ENCODE results near the gene LSAMP.

The LSAMP gene

DNA sequence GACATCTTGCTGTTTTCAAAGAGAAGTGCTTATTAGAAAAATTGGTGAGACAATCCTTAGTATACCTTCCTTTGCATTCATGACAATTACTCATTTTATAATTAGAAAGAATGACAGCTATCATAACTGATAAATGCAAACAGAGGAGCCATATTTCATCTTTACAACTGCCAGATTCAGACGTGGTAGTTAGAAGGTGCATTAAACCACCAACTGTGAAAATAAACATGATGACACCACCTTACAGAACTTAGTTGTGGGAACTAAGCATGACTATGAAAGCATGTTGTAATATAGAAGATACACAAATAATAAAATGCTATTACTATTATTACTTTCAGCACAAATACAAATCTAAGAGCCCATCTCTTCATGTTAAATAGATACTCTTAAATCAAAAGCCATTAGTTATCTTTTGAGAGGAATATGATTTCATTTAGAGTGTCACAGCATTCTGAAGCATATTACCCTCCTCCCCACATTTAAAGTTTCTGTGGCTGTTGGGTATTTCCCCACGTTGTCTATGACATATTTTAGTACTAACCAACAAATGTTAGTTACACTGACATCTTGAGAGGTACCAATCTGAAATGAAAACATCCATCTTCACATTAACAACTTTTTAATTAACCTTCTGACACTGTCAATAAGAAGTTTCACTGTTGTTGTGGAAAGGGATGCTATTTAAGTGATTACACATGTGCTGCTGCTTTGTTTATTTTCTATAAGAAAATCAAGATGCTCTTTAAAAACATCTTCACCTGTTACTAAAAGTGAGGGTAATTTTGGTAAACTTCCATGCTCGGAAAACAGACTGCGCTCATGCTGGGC, 163.8 kb downstream of the LSAMP start:
- DNase-seq = no peak

GRCh38 chr3:116280130-116280740, 165.1 kb downstream of the LSAMP start:
- DNase-seq = no peak

DNA sequence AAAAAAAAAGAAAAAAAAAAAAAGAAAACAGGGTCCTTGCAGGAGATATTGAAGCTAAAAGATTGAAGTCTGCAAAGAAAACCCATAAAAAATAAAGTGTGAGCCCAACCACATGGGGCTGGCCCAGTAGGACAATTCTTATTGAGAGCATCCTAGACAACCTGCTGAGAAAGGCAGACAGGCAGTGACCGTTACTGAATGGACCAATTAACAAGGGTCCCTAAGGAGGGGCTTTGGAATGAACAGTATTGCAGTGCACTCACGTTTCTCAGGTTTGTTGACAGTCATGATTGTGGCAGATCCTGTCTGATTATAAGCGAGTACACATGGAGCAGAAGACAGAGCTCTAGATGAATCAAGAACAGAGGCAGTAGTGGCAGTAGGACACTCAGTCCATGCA, 168.6 kb downstream of the LSAMP start:
- DNase-seq = no peak

GRCh38 chr3:116270056-116270455, 175.2 kb downstream of the LSAMP start:
- DNase-seq = no peak

DNA sequence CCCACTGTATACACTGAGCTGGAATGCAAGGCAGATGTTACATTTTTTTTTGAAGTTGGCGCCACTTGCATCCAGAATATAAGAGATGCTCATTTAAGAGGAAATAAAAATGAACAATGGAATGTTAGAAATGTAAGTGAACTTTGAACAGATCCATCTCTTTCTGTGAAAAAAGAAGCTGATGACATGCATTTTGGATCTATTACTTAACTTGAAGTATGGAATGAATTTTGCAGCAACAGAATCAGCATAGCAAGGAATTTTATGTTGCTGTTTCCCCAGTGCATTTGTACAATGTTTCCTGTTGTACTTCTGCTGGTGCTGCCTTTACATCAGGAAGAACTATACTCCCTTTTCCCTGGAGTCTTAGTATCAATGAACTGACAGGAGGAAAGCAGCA, 178.2 kb downstream of the LSAMP start:
- no peak for DNase-seq

DNA sequence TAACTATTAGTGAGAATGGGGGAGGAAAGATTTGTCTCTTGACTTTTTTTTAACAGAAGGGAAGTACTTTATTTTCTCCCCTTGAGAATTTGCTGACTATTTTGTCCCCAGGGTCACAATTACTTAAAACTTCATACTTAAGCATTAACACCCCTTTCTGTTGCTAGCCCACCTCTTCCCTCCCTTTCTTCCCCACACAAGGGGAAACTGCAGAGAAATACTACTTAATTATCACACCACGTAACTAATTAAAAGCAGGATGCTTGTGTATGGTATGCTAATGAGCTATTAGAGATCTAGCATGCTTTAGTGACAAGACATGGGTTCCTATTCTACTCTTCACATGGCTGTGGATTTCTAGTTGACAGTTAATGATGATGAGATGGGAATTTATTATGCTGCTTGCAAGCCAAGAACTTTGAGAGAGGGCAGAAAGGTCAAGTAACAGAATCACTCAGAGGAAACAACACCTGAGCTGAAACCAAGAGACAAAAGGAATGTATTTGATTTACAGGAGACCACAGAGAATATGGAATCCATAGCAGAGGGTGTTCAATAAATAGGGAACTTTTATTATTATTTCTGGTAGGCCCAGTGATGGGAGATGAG, 179.2 kb downstream of the LSAMP start:
- no peak for DNase-seq

- no peak for DNase-seq
Measured at GRCh38 chr3:116265320-116265695, 180.0 kb downstream of the LSAMP start.

DNA sequence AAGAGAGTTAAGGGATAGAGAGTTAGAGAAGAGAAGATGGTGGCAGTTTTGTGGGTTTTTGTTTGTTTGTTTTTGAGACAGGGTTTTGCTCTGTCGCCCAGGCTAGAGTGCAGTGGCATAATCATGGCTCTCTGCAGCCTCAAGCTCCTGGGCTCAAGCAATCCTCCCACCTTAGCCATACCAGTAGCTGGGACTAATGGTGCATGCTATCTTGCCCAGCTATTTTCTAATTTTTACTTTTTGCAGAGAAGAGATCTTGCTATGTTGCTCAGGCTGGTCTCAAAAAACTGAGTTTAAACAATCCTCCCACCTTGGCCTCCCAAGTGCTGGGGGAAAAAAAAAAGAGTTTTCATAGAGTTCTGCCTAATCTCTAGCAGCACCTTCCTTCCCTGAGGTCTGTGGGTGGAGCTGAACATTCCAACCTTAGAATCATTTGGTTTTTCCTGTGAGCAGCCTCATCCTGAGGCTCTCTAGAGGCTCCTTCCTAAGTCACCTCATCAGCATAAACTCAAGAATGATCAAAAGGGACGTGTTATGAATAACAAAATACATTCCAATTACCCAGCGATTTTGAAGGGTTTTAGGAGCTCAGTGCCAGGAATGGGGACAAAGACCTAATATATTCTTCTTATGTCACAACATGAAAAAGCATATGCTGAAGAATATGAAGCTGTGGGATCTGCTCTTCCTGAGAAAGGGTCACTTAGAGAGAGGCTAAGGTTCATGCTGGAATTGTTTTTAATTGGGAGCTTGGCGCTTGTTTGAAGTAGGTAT, 180.6 kb downstream of the LSAMP start:
- DNase-seq = no peak

DNA sequence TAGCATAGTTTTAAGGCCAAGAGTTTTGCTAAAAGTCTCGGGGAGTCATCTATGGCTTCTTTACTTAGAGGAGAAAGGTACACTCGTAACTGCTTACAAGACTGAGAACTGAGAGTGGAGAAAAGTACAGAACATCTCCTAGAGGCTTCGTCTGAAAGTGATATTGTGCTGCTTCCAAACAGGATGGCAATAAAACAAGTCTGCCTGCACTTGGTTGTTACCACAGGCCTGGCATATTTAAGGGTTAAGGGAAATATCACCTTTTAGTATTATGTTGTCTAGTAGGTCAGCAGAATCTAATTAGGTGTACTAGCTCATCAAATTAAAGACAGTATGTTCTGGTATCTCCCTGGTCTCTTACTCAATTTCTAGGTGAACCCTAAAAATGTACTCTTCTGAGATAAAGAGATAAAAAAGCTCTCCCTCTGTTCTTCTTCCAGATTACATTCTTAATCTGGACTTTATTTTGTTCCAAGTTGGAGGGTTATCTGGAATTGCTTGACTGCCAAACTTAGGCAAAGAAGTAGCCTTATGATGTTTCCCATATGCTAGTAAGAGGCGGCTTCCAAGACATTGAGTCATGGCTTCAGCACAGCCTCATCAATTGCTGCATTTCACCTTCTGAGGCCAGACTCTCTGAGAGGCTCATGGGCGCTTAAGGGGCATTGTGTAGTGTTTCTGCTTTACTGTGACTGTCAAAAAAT, 181.3 kb downstream of the LSAMP start:
- DNase-seq = no peak

DNA sequence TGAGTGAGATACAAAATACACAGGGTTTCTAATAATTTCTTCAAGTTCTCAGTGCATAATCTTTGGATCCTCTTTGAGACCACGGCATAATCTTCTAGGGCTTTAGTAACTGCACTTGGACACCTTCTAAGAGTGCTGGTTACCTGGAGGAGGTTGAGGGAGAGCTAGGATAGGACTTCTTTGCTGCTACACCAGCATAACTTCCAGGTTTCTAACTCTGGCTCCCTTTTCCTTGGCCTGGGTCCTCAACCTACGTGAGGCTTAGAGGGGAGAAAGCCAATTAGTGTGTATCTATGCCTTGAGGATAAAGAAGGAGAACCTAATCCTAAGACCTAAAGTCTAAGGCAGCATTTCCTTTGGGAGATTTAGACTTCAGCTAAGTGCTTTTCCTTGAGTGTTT, 184.8 kb downstream of the LSAMP start:
- DNase-seq = no peak

GRCh38 chr3:116259984-116260383, 185.3 kb downstream of the LSAMP start:
- DNase-seq = no peak

DNA sequence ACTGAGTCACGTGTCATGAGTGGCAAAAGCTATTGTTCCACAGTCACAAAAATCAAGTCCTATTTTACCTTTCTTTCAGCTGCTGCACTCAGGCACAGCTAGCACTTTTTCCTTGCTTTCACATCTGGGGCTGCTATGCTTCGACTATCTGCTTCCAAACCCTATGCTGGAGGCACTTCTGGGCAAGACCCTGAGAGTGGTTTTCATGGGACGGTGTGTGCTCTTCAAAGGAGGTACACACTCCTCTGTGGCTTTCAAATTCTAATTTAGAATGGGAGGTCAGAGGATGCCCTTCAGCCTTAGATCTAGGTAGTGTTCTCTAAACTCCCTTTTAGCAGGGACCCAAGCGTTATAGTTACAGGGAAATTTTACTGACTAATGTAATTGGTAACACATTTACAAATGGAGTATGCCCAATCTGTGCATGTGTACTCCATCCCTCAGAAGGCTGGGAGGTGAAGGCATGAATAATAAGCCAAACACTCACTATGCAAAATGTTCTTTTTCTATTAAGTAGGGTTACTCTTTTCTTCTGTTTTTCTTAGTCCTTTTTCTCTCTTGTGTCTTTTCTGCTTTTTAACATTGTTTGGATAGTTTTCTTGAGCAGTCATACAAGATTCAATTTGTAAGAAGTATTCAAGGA, 188.3 kb downstream of the LSAMP start:
- DNase-seq = no peak

GRCh38 chr3:116254541-116254940, 190.7 kb downstream of the LSAMP start:
- DNase-seq = no peak

GRCh38 chr3:116253511-116253910, 191.8 kb downstream of the LSAMP start:
- no peak for DNase-seq

- DNase-seq = no peak
Measured at GRCh38 chr3:116247605-116248004, 197.7 kb downstream of the LSAMP start.

- DNase-seq = no peak
Measured at GRCh38 chr3:116246406-116246980, 198.8 kb downstream of the LSAMP start.

DNA sequence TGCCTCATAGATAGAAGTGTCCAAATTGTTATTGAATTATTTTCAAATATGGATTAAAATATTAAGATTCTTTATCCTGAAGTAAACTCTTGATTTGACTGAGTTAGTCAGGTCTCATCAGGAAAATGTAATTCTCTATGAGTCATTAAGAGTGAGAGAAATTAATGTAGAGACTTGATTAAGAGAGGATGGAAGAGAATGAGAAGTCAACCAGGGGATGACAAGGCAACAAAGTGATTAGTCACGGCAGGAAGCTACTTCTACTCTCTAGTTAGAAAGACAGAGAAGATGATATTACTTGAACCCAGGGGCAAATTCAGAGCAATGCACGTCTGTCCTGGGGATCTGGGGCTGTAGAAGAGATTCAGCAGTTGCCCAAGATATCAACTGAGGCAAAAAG, 202.5 kb downstream of the LSAMP start:
- no peak for DNase-seq

DNA sequence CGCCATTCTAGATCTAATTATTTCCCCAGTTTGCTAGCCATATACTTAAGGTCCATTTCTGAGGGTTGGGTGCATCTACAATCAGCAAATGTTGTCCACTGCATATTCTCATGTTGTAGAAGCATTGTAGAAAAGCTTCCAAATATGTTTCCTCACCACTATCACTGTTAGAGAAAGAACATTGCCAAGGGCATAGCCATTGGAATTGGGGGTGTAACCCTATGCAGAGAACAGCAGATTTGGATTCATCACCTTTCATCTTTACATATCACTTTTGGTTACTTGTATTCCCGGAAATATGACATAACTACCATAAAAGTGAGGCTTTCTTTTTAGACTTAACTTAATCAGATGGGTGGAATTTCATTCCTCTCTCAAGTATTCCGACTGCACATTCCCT, 203.6 kb downstream of the LSAMP start:
- no peak for DNase-seq

- no peak for DNase-seq
Measured at GRCh38 chr3:116240261-116240660, 205.0 kb downstream of the LSAMP start.

DNA sequence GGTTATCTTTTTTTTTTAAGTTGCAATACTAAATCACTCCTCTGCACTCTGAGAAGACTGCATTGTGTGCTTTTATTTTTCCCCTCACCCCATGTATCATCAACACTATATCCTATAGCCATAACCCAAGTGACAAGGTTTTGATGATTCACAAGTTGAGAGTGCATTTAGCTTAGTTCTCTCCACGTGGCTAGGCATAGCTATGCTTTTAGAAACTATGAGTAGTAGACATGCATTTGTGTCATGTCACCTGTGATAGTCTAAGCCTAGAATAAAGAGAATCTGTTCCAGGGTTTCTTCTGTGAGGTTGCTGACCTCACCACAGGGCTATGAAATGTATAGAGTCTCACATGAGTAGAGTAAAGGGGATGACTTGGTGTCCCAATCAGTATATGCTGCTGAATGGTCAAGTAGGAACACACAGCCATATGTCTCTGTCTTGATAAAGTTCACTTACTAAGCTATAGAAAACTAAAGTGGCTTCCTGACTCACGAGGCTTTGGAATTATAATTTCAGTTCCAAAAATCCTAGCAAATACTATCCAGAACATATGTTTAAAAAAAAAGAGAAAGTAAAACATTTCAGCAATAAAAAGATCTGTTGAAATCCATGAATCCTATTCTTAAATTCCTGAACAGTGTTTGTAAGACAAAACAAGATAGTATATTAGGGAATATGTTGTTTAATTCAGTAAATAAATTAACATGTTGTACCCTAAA, 206.3 kb downstream of the LSAMP start:
- no peak for DNase-seq

DNA sequence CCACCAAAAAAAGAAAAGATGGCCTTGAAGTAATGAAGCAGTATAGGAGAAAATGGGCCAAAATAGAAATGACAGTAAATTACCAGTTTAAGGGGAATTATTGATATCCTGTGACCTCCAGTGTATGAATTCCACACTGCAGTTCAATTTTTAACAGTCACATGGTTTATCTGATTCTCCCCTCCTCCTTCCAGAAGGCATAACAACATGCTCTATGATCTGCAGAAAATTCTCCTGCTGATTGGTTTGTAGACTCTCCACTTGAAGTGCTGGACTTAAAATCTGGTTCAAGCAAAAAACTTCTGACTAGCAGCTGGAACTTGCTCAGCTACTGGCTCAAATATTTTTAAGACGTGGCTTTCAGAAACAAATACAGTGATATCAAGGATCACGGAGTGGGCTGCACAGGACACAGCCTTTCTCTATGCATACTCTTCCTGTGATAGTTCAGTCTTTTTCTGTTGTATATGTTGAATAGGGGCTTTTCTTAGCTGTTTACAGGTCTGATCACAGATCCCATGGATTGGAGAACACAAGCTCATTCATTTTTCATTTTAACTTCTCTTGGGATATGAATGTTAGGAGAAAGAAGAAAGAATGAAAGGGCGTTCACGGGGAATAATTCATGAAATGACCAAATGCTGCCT, 211.5 kb downstream of the LSAMP start:
- DNase-seq = no peak

Measured in activated T-cell treated with anti-CD3 and anti-CD28 coated beads for 4 hours (primary cell).